Peyer's patch (tissue), 4 donors: ENCODE measurements around the gene TRIM56.

Source experiments
- POLR2A ChIP-seq, 2 donors: fragments of 450-650 bp; IDR thresholded peaks; one replicate each; pipeline ENCODE4 v1.5.1; 2017; ENCODE audit warnings: antibody characterized with exemption in 2 of 2, mild to moderate bottlenecking in 2 of 2, moderate library complexity in 2 of 2
- TF ChIP-seq, protein P1 (sequence below), 6 experiments: fragments of 450-650 bp in 4 of 6; fragments of 200-600 bp in 2 of 6; sonication (generic) in 1 of 6; IDR thresholded peaks; one replicate each; pipeline ENCODE4 v1.5.1; 2017 to 2019; ENCODE audit warnings: antibody characterized with exemption in 6 of 6, mild to moderate bottlenecking in 3 of 6, moderate library complexity in 1 of 6

DNA sequence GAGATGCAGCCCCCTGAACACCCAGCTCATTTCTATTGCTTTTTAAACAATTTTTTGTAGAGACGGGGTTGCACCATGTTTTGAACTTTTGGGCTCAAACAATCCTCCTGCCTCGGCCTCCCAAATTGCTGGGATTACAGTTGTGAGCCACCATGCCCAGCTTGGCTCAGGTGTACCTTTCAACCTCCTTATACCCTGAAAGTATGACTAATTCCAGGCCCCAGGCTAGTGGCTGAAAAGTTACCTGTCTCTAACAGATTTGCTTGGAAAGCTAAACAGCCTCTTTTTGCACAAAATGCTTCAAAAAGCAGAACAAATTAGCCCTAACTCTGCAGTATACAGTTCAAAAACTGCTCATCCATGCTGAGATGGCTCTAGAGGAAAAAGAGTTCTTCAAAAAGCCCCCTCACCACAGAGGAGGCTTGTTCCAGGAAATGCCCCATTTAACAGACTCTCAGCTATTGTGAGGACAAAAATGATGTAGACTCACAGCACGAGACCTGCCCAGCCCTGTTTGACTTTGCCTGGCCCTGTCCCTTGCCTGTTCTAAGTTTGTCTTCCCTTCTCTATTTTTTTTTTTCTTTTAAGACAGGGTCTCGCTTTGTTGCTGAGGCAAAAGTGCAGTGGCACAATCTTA lies 55.6 kb downstream of the TRIM56 start:
- TF ChIP-seq, protein P1, sequence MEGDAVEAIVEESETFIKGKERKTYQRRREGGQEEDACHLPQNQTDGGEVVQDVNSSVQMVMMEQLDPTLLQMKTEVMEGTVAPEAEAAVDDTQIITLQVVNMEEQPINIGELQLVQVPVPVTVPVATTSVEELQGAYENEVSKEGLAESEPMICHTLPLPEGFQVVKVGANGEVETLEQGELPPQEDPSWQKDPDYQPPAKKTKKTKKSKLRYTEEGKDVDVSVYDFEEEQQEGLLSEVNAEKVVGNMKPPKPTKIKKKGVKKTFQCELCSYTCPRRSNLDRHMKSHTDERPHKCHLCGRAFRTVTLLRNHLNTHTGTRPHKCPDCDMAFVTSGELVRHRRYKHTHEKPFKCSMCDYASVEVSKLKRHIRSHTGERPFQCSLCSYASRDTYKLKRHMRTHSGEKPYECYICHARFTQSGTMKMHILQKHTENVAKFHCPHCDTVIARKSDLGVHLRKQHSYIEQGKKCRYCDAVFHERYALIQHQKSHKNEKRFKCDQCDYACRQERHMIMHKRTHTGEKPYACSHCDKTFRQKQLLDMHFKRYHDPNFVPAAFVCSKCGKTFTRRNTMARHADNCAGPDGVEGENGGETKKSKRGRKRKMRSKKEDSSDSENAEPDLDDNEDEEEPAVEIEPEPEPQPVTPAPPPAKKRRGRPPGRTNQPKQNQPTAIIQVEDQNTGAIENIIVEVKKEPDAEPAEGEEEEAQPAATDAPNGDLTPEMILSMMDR (IDR thresholded peaks at IDR 0.05): no peak
- TF ChIP-seq POLR2A (IDR thresholded peaks at IDR 0.05): no peak
